ENCODE results near the gene GPR75.

DNA sequence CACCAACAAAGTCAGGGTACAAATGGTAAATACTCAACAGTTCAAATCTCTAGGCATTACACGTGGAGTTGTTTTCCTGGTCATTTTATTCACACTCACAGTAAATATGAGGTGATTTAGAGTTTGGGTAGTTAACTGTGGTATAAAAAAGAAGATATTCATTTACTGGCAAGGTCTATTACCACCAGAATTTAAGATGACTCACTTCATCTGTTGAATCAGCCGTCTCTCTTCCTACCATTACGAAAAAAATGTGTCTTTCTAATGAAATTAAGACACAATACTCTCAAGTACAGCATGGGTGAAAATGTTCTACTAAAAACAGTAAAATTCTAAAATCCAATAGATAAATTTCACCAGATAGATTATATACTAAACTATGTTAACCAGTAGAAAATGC is 21.0 kb upstream of the GPR75 start:
- TF ChIP-seq, protein P1, sequence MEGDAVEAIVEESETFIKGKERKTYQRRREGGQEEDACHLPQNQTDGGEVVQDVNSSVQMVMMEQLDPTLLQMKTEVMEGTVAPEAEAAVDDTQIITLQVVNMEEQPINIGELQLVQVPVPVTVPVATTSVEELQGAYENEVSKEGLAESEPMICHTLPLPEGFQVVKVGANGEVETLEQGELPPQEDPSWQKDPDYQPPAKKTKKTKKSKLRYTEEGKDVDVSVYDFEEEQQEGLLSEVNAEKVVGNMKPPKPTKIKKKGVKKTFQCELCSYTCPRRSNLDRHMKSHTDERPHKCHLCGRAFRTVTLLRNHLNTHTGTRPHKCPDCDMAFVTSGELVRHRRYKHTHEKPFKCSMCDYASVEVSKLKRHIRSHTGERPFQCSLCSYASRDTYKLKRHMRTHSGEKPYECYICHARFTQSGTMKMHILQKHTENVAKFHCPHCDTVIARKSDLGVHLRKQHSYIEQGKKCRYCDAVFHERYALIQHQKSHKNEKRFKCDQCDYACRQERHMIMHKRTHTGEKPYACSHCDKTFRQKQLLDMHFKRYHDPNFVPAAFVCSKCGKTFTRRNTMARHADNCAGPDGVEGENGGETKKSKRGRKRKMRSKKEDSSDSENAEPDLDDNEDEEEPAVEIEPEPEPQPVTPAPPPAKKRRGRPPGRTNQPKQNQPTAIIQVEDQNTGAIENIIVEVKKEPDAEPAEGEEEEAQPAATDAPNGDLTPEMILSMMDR (IDR thresholded peaks at IDR 0.05) = no peak
- TF ChIP-seq ZFX (IDR thresholded peaks at IDR 0.05; ENCODE audit: borderline replicate concordance) = no peak
